Measurements from ENCODE around the gene PTBP3.

DNA sequence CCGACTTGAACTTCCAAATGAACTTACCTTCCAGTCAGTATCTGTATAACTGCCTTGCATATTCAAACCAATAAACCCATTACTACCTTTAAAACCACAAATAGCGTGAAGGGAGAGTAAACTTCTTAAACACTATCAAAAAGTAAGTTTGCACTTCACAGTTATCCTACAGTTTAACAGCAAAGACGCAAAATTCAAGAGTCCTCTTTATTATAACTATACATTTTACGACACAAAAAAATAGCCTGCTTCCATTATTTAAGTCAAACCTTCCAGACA lies 1.8 kb downstream of the PTBP3 start:
- TF ChIP-seq, protein P1, sequence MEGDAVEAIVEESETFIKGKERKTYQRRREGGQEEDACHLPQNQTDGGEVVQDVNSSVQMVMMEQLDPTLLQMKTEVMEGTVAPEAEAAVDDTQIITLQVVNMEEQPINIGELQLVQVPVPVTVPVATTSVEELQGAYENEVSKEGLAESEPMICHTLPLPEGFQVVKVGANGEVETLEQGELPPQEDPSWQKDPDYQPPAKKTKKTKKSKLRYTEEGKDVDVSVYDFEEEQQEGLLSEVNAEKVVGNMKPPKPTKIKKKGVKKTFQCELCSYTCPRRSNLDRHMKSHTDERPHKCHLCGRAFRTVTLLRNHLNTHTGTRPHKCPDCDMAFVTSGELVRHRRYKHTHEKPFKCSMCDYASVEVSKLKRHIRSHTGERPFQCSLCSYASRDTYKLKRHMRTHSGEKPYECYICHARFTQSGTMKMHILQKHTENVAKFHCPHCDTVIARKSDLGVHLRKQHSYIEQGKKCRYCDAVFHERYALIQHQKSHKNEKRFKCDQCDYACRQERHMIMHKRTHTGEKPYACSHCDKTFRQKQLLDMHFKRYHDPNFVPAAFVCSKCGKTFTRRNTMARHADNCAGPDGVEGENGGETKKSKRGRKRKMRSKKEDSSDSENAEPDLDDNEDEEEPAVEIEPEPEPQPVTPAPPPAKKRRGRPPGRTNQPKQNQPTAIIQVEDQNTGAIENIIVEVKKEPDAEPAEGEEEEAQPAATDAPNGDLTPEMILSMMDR (IDR thresholded peaks at IDR 0.05), result no peak
- TF ChIP-seq POLR2A (IDR thresholded peaks at IDR 0.05), result no peak
